Astrocyte of the cerebellum (primary cell): ENCODE data around the gene TLL2.
A peak's percentile ranks its signal among the peaks of the same experiment; 100 is the strongest.

Experiments used
- DNase-seq: peaks from one replicate; pipeline ENCODE4 v3.0.0-alpha.2; 2011; ENCODE audit warnings: low read depth
- H3K4me3 ChIP-seq: 2 replicates; pipeline ENCODE4 v1.5.1; 2011; ENCODE audit warnings: mild to moderate bottlenecking, low read depth, low read length, moderate library complexity
- CTCF ChIP-seq: IDR thresholded peaks from 2 replicates; pipeline ENCODE4 v1.5.1; 2012; ENCODE audit warnings: low read length, low read depth, moderate library complexity, mild to moderate bottlenecking; ENCODE audit errors: missing control alignments
- in situ Hi-C: cut with HindIII; loops from 2 replicates; pipeline ENCODE4 v1.10.0; 2017; ENCODE audit warnings: low sequenced_read_pairs

The TLL2 gene

GRCh38 chr10:96448021-96448457, 65.7 kb downstream of the TLL2 start:
- in situ Hi-C loops = no loop called here
- no peak for TF ChIP-seq CTCF
- H3K4me3 ChIP-seq = no peak overlapping the region
- peak; percentile 22 for DNase-seq

- in situ Hi-C loops = no loop called here
- no peak for TF ChIP-seq CTCF
- DNase-seq = no peak
- H3K4me3 ChIP-seq = no peak overlapping the region
These were observed 66.6 kb downstream of the TLL2 start for GRCh38 chr10:96446966-96447596.

GRCh38 chr10:96441987-96442643, 71.6 kb downstream of the TLL2 start:
- in situ Hi-C loops = no loop called here
- H3K4me3 ChIP-seq = no peak overlapping the region
- no peak for TF ChIP-seq CTCF
- no peak for DNase-seq

- in situ Hi-C loops = no loop called here
- no peak overlapping the region for H3K4me3 ChIP-seq
- no peak for DNase-seq
- no peak for TF ChIP-seq CTCF
These were observed 72.3 kb downstream of the TLL2 start for GRCh38 chr10:96441322-96441885.

- TF ChIP-seq CTCF = no peak
- no peak for DNase-seq
- H3K4me3 ChIP-seq = no peak overlapping the region
- in situ Hi-C loops = no loop called here
These were observed 73.1 kb downstream of the TLL2 start for GRCh38 chr10:96440361-96441292.

- no peak for TF ChIP-seq CTCF
- no peak for DNase-seq
- H3K4me3 ChIP-seq = no peak overlapping the region
- in situ Hi-C loops = no loop called here
These were observed 74.0 kb downstream of the TLL2 start for GRCh38 chr10:96439725-96440124.
